Measurements from ENCODE around the gene TMEM161A.
"Not testable (repeated sequence)": the region's sequence is repeated elsewhere in the genome, so short reads cannot be mapped to it uniquely, and the experiment has no call there.

The TMEM161A gene

DNA sequence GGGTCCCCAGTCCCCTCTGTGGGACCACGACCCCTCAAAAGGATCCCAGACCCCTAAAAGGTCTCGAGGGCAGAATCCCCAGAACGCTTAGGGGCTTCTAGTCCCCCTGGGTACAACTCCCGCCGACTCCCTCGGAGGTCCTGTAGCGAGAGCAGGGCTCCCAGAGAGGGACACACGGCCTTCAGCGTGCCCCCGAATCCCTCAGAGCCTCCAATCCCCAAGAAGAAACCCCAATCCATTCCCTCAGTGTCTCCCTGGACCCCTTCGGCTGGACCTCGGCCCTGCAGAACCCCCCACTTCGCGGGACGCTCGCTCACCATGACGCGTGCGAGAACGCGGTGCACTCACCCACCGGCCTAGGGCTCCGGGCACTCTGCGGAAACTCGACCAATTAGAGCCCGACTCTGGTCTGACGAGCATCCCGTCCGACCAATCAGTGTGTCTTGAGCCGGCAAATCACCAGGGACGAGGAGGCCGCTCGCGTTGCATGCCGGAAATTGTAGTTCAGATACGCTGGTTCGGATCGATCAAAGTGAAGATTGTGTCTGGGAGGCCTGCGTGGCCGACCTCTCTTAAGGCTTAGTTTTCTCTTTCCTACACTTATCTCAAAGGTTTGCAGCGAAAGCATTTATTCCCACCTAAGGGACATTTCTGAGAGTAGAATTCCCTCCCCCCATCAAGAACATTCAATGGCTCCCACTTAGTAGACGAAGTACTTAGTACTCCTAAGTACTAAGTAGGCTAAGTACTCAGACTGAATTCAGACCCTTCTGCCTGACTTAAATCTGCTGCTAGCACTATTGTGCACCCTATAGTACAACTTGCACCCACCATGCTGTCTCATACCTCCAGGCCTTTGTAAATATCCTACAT is at the start of gene TMEM161A:
TMEM161A (minus strand) TSS at position 370 of the 873 bp plus-strand sequence; CDS start at position 320, 50 bp downstream.
- peak; percentile 98 for DNase-seq (ENCODE audit: low spot score)

DNA sequence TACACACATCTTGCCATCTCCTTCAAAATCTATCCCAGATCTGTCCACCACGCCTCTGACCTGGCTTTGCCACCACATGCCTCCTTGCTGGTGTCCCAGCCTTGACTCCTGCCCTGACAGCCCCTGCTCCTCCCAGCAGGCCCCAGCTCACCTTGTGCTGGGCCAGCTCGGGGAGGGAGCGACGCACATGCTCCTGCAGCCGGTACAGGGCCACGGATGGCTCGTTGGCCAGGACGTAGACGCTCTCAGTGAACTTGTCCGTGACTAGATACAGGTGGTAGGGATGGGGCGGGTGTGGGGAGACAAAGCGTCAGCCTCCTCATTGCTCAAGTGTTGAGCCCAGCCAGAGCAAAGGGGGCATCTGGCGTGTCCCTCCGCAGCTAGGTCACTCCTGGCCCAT is 48.5 kb upstream of the TMEM161A start:
- DNase-seq (ENCODE audit: low spot score): no peak

DNA sequence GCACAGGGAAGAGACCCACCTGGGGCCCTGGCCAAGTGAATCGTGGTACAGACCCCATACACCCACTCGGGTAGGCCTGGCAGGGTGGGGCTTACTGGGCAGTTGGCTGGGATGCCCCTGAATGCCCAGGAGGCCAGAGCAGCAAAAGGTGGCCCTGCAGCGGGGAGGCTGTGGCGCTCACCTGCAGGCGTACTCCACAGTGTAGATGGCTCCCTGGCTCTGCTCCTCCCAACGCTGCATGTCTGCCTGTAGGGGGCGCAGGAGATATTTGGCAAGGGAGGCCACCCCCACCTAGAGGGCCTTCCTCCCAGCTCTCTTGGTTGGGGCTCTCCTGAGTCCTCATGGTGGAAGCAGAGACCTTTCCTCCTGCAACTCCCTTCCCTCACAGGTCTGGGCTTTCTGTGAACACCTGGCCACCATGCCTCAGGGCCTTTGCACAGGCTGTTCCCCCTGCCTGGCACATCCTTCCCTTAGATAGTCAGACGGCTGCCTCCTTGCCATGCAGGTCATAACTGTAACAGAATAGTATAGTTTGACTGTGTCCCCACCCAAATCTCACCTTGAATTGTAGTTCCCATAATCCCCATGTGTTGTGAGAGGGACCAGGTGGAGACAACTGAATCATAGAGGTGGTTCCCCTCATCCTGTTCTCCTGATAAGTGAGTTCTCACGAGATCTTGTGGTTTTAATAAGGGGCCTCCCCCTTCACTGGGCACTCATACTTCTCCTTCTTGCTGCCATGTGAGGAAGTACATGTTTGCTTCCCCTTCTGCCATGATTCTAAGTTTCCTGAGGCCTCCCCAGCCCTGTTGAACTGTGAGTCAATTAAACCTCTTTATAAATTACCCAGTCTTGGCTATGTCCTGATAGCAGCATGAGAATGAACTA is 47.8 kb upstream of the TMEM161A start:
- no peak for DNase-seq (ENCODE audit: low spot score)

DNA sequence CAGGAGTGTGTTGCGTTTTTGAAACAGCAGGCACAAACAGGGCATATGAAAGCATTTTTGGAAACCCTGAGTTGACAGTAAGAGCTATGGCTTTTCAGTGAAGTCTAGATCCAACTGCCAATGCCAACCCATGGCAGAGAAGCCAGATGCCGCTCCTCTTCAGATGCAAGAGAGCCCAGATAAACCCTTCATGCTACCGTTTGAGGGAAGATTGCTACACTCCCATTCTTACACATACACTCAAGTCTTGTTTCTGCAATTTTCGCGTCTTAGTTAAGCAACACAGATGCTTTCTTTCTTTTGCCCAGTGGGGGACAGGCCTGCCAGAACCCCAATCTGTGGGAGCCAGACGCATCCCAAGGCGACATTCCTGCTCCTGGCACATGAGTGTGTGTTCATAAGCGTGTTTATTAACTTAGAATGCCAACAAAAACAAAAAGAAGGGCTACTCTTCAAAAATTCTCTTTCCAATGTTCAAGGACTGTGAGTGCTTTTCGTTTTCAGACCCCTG is 43.3 kb upstream of the TMEM161A start:
- no peak for DNase-seq (ENCODE audit: low spot score)

DNA sequence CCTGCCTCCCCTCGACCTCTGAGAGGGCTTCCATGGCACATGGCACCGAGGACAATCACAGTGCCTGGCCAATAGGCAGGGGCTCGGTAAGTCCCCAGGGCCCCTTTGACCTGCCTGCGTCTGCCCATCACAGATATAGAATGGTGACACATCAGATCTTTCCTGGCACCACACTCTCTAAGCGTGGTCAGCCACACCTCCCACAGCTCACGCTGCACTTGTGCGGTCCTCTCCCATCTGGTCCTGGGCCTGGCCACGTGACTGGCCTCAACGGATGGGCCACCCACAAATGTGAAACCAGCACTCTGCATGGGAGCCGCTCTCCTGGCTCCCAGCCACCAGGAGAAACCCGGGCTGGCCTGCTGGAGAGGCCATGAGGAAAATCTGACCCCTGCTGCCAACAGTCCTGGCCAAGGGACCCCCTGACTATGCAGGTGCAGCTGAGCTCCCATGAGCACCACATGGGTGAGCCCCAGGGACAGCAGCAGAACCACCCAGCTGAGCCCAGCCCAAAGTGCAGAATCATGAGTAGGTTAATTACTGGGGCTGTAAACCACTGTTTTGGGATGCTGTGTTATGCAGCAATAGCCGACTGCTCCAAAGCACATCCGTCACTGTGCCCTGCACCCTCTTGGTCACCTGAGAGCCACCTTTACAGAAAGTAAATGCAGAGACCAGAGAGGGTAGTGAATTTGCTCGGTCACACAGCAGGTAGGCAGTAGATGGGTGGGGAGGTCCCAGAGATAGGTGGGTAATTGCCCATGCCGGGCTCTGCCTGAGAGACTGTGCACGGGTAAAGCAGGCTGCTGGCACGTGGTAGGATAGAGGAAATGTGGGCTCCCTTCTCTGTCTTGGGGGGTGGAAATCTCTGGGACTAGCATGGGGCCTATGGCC is 41.5 kb upstream of the TMEM161A start:
- DNase-seq (ENCODE audit: low spot score): no peak

DNA sequence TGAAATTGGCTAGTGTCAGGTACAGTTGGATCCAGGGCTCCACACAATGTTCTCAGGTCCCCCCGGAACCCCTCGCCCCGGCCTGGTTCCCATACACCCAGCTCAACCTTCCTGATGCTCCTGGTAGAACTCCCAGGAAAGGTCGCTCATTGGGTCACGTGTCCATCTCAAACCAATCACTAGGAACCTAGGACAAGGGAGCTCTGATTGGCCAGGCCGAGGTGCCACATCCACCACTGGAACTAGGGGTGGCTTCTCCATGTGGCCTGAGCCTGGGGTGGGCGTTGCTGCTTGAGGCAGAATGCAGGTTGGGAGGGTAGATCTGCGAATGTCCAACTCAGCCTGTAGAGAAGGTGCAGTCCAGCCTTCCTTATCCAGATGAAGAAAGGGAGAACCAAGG is 38.7 kb upstream of the TMEM161A start:
- DNase-seq (ENCODE audit: low spot score): no peak

DNA sequence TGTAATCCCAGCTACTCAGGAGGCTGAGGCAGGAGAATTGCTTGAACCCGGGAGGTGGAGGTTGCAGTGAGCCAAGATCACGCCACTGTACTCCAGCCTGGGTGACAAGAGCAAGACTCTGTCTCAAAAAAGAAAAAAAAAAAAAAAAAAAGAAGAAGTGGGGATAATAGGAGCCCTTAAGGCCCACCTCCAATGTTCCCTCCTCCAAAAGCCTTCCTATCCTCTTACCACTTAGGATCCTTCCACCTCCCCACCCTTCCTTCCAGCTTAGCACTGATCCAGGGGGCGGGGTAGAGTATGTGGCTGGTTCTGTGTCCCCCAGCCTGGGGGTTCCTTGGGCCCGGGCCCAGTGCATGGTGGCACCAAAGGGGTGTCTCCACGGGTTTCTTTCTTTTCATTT is 35.0 kb upstream of the TMEM161A start:
- not testable (repeated sequence) for DNase-seq (ENCODE audit: low spot score)

DNA sequence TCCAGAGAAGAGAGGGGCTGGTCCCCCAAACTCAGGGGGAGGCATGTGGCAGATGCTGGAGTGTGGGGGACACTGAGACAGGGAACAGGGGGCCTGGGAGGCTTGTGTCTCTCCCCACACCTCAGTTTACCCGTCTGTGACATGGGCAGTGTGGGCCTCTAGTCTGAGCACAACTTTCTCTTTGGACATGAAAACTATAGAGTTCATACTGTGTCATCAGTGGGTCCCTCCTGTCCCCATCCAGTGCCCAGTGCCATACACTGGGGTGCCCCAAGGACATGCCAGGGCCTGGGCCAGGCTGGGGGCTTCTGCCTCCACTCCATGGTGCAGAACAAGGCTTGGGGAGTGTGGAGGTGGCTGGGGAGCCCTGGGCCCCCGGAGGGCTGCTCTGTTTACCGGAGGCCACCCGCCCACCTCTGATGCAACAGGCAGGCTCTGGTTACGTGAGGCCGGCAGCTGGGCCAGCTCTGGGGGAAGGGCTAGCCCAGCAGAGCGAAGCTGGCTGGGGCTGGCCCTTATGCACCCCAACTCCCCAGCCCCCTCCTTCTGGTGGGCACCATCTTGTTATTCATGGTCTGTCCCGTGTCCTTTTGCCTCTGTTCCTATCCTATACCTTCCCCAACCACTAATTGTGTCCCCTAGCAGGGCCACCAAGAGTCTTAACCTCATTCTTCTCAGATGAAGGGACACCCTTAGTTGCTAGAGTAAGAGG is 33.7 kb upstream of the TMEM161A start:
- no peak for DNase-seq (ENCODE audit: low spot score)

DNA sequence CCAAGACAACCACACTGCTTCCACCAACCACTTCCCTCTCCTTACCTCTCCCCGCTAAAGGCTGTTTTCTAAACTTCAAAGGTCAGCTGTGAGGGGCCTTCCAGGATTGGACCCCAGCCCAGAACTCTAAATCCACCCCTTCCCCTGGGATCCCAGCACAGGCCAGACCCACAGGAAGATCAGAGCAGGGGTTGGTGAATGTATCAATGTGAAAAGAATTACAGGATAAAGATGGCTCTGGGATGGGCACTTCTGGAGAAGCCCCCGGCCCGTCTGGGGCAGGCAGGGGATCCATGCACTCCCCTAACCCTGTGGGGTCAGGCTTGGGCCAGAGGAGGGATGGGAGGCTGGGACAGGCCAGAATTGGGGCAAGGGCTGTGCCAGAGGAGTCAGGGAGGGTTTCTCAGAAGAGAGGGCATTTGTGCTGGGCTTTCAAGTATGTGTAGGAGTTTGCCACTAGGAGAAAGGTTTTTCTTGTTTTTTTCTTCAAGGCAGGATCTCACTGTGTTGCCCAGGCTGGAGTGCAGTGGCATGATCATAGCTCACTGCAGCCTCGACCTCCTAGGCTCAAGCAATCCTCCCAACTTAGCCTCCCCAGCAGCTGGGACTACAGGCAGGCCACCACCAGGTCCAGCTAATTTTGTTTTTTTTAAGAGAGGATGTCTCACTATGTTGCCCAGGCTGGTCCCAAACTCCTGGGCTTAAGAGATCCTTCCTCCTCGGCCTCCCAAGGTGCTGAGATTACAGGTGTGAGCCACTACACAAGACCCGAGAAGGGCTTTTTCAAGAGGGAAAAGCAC is 32.8 kb upstream of the TMEM161A start:
- DNase-seq (ENCODE audit: low spot score): no peak

DNA sequence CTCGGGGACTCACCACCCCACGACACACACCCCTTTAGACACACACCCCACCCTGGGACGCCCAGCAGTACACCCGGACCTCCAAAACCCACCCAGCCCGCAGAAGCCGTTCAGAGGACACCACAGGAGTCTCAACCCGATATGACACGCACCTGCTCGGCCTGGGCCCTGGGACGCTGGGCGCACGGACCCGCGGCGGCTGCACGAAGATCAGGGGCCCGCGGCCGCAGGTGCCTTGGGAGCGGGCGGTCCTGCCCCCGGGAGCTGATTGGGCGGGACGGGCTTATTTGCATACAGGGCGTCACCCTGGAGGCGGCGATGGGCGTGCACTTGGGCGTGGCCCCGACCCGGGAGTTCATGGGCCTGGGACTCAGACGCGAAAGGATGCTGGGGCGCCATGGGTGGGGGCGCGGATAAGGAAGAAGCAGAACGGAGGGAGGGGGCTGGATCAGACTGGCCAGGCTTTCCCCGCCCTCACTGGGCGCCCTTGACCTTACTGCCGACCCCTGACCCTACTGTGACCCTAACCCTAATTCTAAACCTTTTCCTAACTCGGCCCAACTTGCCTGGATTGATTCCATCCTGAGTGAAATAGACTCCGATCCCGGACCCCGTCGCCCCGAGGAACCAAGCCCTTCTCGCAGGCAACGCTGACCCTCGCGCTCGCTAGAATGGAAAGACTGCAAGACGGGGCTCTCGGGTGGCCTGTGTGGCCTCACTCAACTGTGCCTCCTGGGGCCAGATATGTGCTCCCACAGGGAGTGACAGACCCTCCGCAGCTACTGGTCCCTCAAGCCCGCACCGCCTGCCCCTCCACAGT is 32.0 kb upstream of the TMEM161A start, which contains the start of gene MEF2B:
MEF2B (minus strand) TSS at position 211 of the 820 bp plus-strand sequence. CDS start 19,528 bp downstream, outside the sequence.
- peak; percentile 80 for DNase-seq (ENCODE audit: low spot score)

DNA sequence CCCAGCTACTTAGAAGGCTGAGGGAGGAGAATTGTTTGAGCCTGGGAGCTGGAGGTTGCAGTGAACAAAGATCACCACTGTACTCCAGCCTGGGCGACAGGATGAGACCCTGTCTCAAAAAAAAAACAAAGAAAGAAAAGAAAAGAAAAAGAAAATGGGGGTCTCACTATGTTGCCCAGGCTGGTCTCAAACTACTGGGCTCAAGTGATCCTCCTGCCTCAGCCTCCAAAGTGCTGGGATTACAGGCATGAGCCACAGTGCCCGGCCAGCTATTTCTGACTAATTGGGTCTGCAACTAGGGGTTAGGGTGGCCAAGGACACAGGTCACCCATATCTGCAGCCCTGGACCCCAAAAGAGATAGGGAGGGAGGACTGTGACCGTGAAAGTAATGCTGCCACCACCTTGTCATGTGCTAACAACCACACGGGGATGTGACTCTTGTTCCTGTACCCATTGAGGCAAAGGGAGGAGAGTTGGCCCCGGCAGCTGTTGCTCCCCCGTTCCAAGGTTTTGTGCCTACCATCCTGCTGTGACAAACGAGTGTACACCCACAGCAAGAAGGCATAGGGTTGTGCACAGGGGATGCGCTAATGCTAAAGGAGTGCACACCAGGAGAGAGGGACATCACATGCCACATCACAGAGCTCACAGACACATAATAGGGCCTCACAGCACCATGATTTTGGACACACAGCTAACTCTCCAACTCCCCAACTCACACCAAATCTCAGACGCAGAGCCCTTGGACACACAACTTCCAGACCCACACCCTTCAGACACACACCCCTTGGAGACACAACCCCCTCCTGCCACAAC is 31.2 kb upstream of the TMEM161A start:
- no peak for DNase-seq (ENCODE audit: low spot score)

DNA sequence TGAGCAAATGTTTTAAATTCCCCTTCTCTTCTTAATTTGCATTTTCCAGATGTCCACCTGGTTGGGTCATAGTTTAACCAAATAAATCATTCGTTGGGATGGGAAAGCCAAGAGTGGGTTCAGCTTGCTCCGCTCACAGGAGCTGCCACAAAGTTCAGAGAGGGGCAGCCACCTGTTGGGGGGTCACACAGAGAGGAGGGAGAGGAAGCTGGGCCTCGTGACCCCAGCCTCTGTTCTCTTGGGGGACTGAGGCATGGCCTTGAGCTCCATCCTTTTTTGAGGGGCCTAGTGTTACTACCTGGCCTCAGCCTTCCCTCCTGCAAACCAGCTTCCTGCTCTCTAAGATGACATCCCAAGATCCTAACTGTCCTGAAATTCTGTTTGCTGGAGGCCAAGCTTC is 29.3 kb upstream of the TMEM161A start:
- no peak for DNase-seq (ENCODE audit: low spot score)

DNA sequence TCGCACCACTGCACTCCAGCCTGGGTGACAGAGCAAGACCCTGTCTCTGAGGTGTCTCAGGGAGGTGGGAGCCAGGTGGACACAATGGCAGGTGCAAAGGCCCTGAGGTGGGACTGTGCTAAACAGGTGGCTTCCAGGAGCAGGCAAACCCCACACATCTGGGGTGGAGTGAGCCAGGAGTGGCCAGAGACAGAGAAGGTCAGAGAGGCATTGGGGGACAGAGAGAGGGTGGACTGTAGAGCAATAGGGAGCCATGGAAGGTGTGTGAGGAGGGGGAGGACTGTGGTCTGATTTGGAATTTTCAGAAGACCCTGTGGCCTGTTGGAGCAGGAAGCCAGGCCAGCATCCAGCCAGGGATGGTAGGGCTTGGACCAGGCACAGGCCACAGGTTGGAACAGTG is 27.1 kb upstream of the TMEM161A start:
- no peak for DNase-seq (ENCODE audit: low spot score)

DNA sequence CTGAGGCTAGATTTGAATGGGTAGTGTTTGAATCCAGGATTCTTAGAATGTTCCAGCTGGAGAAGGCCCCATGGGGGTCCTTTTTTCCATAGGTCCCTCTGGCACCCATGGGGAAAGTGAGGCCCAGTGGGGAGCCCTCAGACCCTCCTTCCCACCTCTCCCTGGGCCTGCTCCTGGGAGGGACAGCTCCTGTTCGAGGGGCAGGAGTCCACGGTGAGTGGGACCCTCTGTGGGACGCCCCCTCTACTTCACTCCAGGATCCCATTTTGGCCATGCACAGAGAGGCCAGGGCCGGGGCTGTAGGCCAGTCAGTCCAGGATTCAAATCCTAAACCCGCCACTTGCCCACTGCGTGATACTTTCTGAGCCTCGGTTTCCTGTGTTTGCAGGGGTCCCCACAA is 24.2 kb upstream of the TMEM161A start:
- no peak for DNase-seq (ENCODE audit: low spot score)

DNA sequence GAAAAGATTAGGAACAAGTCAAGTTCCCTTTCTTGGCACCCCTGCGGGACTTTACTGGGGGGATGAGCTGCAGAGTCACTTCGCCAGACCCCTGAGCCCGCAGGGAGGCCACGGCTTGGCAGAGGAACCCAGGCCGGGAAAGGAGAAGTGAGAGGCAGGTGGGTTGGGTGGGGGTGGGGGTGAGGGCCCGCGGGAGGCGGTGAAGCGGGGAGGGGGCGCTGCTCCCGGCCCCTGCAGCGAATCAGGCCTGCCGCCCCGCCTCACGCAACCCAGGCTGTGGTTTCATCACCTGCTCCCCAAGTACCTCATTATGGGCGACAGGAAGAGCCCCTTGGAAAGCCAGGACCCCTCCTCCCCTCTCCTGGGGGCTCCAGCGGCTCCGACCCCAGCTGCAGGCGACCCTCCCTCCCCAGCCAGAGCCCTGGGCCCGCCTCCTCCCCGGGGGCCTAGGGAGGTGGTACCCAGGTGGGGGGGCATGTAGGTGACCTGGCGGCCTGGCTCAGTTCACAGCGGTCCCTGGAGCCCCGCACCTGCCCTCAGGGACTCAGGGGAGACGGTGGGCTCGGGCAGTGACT is 22.3 kb upstream of the TMEM161A start:
- DNase-seq (ENCODE audit: low spot score): no peak

DNA sequence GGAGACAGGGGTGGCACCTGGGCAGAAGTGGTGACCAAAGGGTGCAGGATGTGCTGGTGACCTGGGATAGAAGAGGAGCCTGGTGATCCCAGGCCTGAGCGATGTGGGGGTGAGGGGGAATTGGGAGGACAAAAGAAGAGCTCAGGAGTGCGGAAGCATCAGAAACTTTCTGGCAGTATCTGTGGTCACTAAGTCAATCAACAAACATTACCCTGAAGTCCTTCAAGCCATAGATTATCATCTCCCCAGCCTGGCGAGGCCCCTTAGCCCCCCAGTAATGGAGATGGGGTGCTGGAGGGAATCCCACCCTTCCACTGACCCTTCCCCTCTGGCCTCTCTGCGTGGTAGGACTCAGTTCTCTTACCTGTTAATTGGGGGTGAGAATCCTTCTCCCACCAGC is 21.3 kb upstream of the TMEM161A start:
- DNase-seq (ENCODE audit: low spot score): no peak

DNA sequence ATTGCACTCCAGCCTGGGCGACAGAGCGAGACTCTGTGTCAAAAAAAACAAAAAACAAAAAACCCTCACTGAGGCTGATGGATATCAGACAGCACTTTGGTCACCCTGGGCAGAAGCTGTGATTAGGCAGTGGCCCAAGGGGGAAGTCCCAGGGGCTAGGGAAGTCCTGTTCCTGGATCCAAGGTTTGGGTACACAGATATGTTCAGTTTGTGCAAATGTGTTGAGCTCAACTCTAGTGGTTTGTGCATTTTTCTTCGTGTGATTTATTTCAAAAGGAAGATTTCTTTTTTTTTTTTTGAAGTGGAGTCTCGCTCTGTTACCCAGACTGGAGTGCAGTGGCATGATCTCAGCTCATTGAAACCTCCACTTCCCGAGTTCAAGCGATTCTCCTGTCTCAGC is 19.5 kb upstream of the TMEM161A start:
- DNase-seq (ENCODE audit: low spot score): no peak

All from left forelimb (tissue), 1 donor.